C1 segment of cervical spinal cord (tissue), 14 donors: ENCODE measurements around the gene RIMBP2.
A peak's percentile ranks its signal among the peaks of the same experiment; 100 is the strongest.

Source experiments
- DNase-seq, 14 donors: peaks; one replicate each; lab custom pipeline; 2025; lab: John Stamatoyannopoulos, UW

RIMBP2 gene

GRCh38 chr12:130424858-130425697, 291.0 kb downstream of the RIMBP2 start:
- no peak for DNase-seq

DNA sequence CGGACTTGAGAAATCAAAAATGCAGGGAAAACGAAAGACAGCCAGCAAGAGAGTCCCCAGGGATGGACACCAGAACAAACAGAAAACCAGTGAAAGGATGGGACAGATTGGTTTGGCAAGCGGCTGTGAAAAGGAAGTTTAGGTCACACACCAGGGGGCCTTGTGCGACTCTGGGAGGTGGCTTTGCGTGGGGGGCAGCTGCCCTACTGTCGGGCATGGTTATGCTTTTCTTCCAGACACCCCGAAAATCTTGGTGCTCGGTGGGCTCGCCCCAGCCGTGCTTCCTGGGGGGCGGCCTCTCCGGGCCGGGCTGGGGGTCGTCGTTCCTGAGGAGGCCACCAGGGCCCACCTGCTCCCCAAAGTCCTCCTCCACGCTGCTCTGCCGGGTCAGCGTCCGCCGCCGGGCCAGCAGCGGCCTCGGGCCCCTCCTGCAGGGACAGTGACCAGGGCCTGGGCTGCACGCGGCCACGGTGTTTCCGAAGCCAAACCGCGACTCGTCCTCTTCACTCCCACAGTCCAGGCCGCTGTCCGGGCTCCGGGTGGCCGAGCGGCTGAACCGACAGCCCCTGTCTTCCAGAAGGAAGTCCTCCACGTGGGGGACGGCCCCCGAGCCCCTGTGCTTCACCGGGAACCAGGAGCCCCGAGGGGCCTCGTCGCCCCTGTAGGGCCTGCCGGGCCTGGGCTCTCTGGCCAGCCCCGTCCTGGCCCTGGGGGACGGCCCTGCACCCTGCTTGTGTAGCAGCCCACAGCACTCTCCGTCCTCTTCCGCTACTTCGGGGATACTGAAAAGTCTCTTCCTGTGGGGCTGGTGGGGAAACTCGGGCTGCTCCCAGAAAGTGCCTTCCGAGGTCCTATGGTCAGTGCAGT, 291.9 kb downstream of the RIMBP2 start:
- DNase-seq, result no peak

GRCh38 chr12:130423136-130423535, 293.0 kb downstream of the RIMBP2 start:
- DNase-seq, result no peak

DNA sequence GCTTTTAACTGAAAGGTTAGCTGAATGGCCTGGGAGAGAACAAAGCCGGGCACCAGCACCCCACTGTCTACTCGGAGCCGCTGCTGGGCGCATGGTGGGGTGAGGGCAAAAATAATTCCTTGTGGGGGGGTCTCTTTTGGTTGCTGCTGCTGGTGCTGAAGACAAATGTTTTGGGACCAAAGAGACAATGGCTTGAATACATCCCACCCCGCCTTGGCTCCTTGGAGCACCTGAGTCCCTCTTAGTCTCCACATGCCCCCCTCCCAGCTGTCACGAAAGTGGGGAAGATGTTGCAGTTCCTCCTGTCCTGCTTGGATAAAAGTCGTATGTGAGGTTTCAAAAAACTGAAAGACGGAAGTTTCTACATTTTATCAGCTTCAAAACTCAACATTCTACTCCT, 293.4 kb downstream of the RIMBP2 start:
- no peak for DNase-seq

DNA sequence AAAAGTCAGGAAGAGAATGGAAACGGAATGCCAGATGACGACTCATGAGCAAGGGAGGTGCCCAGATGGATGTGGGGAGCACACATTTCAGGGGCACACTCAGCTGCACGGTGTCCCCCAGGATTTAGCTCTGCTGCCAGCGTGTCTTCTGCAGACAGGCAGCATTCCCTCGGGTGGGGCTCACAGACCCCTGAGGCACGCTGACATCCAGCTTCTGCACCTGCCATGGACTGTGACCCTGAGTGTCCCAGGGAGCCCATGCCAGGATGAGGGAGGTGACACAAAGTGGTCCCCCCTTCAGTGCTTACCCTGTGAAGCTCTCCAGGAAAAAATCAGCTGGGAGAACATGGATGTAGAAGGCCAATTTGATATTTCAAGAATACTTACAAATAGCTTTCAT, 294.2 kb downstream of the RIMBP2 start:
- DNase-seq, result no peak

GRCh38 chr12:130420071-130420470, 296.0 kb downstream of the RIMBP2 start:
- DNase-seq, result no peak

- no peak for DNase-seq
Observed at GRCh38 chr12:130419116-130419515, 297.0 kb downstream of the RIMBP2 start.

DNA sequence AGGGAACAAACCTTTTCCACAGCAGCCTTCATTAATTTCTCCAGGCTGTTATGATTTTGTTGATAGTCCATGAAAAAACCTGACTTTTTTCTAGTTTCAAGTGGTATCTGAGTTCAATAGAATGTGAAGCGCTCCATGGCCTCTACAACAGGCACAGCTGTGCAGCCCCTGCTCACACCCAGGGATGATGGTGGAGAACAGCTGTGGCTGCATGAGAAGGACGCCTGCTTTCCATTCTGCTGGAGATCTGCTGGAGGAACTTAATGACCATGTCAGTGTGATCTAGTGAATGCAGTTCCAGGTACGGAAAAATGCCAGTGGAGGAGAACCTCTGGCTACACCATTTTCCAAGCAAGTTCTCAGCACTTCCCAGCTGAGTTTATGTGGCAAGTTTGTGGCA, 297.8 kb downstream of the RIMBP2 start:
- no peak for DNase-seq

- no peak for DNase-seq
Observed at GRCh38 chr12:130414381-130414780, 301.7 kb downstream of the RIMBP2 start.

DNA sequence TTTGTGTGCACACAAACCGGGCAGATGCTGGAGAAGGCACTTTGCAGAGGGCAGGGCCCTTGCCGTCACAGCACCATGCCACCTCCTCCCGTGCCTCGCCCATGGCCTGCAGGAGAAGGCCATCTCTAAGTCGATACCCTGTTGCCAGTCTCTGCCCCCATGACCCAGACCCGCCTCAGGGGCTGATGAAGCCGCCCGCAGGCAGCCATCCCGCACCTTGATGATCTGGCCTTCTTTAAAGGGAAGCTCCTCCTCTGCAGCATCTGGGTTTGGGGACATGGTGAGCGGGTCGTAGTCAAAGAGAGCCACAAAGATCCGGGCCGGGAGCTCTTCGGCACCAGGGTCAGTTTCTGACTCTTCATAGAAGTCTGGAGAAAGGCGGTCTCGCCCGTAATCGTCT, 302.2 kb downstream of the RIMBP2 start:
- DNase-seq, result no peak

GRCh38 chr12:130412384-130412783, 303.7 kb downstream of the RIMBP2 start:
- DNase-seq, result no peak

DNA sequence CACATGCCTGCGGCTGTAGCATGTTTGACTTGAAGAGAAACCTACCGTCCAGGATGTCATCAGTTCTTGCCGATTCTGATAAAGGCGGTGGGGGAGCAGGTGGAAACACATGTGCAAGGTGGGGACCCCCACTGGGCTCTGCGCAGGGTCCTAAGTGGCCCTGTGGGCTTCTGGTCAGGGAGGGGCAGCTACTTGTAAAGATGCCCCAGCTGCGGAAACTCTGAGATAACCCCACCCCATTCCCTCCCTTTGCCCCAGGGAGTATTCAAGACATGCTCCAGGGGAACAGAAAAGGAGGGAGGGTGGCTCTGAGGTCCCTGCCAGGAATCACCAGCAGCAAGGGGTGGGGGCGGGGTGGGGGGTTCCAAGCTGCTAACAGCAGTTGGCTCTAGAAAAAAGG, 310.8 kb downstream of the RIMBP2 start:
- no peak for DNase-seq

GRCh38 chr12:130401703-130402102, 314.4 kb downstream of the RIMBP2 start:
- DNase-seq, result no peak

DNA sequence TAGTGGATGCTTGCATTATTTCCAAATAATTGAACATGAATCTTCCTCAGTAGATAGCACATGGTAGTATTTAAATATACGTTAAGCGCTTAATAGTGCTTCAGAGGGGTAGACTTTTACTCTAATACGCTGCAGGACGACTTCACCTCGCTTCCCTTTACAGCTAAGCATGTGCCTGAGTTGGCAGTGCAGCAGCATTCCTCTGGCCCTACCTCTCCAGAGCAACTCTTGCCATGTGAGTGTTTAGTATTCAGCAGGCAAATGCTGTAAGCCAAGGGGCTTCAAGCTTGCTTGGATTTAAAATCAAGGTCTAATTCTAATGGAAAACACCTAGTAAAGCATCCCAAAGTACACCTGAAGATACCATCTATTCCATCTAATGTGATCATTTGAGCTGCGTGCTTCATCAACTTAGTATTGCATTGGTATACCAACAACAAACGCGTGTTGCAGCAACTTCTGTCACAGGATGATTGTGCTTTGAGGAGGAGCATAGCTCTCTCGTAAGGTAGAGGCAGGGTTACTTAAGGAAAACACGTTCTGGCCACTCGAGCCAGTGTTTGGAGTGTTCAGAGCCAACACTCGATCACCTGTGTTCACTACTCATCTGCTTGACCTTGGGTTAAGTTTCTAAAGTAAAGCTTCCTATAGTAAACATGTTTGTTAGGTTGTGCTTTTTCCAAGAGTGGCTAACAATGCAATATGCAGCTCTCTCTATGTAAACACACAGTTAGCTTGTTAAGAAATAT, 317.8 kb downstream of the RIMBP2 start:
- DNase-seq, result no peak

GRCh38 chr12:130396667-130397066, 319.4 kb downstream of the RIMBP2 start:
- DNase-seq, result peak in 1 of 14 donors; percentile 1

DNA sequence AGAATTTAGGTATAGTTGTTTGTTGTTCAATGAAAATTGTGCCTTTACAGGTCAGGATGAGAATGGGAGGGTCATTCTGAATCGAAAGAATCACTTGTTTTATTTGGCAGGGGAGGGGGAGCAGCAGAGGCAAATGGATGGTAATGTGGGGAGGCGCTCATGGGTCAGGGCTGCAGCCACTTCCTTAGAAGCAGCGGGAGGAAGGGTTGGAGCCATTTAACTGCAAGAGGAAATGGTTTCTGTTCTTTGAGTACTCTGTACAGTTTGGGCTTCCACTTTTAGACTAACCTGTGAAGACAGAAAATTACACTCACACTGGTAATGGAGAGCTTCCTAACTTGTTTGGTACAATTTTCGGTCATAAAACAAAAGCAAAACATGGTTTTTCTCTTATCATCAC, 321.2 kb downstream of the RIMBP2 start:
- no peak for DNase-seq

DNA sequence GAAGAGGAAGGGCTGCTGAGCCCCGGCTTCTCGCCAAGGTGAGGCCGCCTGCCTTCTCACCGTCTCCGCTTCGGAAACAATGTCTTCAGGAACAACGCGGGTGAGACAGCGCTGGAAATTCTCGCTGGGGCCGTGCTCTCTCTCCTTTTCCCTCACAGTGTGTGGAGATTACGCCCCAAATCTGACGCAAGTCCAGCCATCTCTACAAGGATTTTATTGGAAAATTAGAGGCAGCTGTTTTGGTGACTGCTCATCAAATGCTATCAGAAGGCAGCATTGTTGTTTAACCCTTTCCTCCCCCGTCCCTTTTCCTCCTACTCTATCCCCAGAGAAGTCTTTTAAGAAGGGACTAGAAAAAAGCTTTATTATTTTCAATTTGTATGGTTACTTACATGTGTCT, 324.9 kb downstream of the RIMBP2 start:
- DNase-seq, result no peak

GRCh38 chr12:130385193-130385592, 330.9 kb downstream of the RIMBP2 start:
- no peak for DNase-seq

GRCh38 chr12:130384234-130384633, 331.9 kb downstream of the RIMBP2 start:
- DNase-seq, result no peak

DNA sequence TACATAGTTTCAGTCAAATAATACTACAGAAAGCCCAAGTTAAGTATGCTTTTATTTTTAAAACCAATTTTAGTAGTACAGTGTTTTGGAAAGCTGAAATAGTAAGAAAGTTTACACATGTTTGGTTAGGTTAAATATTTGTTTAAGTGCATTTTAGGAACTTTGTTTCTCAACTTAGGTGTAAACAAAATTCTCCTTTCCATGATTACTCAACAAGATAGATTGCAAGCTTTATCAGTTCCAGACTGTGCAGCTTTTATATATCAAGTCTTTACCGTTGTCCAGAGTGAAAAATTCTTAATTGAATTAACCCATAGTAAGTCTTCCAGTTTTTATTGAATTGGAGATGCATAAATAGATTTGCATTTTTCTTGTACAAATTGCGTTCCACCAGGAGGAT, 333.3 kb downstream of the RIMBP2 start:
- no peak for DNase-seq

DNA sequence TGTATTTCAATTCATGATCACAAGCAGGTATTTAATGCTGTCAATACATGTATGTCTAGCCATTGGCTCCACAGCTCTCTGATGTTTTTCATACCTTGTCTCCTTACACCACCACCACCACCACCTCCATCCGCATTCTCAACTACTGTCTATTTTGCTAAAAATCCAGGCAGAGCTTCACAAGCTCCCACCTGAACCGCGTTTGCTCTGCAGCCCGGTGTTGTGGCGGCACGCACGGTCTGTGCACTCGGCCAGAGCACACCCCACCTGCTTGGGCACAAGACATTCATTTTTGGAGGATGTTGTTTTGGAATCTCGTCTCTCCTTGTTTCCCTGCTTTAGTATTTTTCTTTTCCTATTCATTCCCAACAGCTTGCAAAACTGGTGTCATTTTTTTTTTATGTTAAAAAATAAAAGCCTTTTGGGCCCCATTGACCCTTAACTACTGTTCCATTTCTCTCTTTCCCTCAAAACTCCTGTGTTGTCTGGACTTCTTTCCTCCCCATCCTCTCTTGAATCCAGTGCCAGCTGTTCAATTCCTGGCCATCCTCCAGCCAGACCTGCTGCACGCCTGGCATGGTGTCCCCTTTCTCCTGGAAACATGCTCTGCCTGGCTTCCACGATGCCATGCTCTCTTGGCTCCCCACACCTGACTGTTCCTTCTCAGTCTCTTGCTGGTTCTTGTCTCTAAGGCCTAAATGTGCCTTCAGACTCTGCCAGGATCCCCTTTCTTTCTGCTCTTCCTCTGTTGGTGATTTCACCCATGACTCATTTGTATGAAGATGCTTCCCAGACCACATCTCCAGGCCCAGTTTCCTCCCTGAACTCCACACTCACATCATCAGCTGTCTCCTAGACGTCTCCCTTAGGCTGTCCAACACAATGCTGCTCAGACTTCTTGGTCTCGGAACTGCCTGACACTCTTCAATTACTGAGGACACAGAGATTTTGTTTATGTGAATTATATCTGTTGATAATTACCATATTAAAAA, 340.5 kb downstream of the RIMBP2 start:
- DNase-seq, result peak in 1 of 14 donors; percentile 22
